ENCODE results near the gene MORN2. TPM values are rescaled to one million over a fixed set of nuclear protein-coding genes. Genes with fewer than 3 reads are reported as not detected.

The MORN2 gene
- total RNA-seq, 1 donor from 2014 or later: 16.6 TPM

- Histone ChIP-seq H3K9ac (ENCODE audit: low read length) (no peak overlapping the region), H3K27ac (ENCODE audit: low read depth, low read length) (no peak overlapping the region), H3K79me2 (ENCODE audit: insufficient read depth, low read length) (no peaks in the 10 kb centered on the region), H4K20me1 (ENCODE audit: insufficient read depth, low read length) (no peaks in the 10 kb centered on the region), H3K4me1 (ENCODE audit: insufficient read depth, low read length) (no peaks in the 10 kb centered on the region), H3K4me2 (ENCODE audit: low read length) (no peak overlapping the region), H2AFZ (ENCODE audit: low read depth, low read length) (no peak overlapping the region), H3K9me3 (ENCODE audit: insufficient read depth, low read depth, low read length) (no peaks in the 10 kb centered on the region), H3K36me3 (ENCODE audit: insufficient read depth, low read length) (no peaks in the 10 kb centered on the region), H3K4me3 (ENCODE audit: insufficient read depth, low read depth, low read length) (no peak overlapping the region), H3K27me3 (ENCODE audit: insufficient read depth, low read length) (no peaks in the 10 kb centered on the region)
- no peaks in the 10 kb centered on the region for H3K9me3 Mint-ChIP-seq (ENCODE audit: unreplicated experiment)
- H3K36me3 Mint-ChIP-seq (ENCODE audit: low read depth, unreplicated experiment): no peaks in the 10 kb centered on the region
- peaks cover 11% of the 10 kb centered on the region for H3K27me3 Mint-ChIP-seq (ENCODE audit: low read depth, unreplicated experiment)
- no peak for FAIRE-seq
- DNase-seq (ENCODE audit: low read depth): no peak
- no peak overlapping the region for H3K27ac Mint-ChIP-seq (ENCODE audit: unreplicated experiment)
- no peak overlapping the region for H3K4me3 Mint-ChIP-seq (ENCODE audit: unreplicated experiment)
- no peak for TF ChIP-seq EZH2 (IDR thresholded peaks at IDR 0.05; ENCODE audit: insufficient read depth, low read length)
- no peak for TF ChIP-seq CTCF (IDR thresholded peaks at IDR 0.05; ENCODE audit: insufficient read depth, low read depth, low read length)
- H3K4me1 Mint-ChIP-seq (ENCODE audit: low read depth, unreplicated experiment): no peaks in the 10 kb centered on the region
Measured at GRCh38 chr2:38925982-38926381, 50.2 kb downstream of the MORN2 start.

GRCh38 chr2:38930600-38930999 lies 54.8 kb downstream of the MORN2 start:
- Histone ChIP-seq H3K79me2 (ENCODE audit: insufficient read depth, low read length) (no peaks in the 10 kb centered on the region), H3K27me3 (ENCODE audit: insufficient read depth, low read length) (no peaks in the 10 kb centered on the region), H3K4me2 (ENCODE audit: low read length) (no peak overlapping the region), H4K20me1 (ENCODE audit: insufficient read depth, low read length) (no peaks in the 10 kb centered on the region), H3K4me1 (ENCODE audit: insufficient read depth, low read length) (no peaks in the 10 kb centered on the region), H3K9ac (ENCODE audit: low read length) (no peak overlapping the region), H2AFZ (ENCODE audit: low read depth, low read length) (no peak overlapping the region), H3K4me3 (ENCODE audit: insufficient read depth, low read depth, low read length) (no peak overlapping the region), H3K27ac (ENCODE audit: low read depth, low read length) (no peak overlapping the region), H3K9me3 (ENCODE audit: insufficient read depth, low read depth, low read length) (no peaks in the 10 kb centered on the region), H3K36me3 (ENCODE audit: insufficient read depth, low read length) (no peaks in the 10 kb centered on the region)
- H3K4me3 Mint-ChIP-seq (ENCODE audit: unreplicated experiment): no peak overlapping the region
- no peak for TF ChIP-seq CTCF (IDR thresholded peaks at IDR 0.05; ENCODE audit: insufficient read depth, low read depth, low read length)
- no peak for TF ChIP-seq EZH2 (IDR thresholded peaks at IDR 0.05; ENCODE audit: insufficient read depth, low read length)
- DNase-seq (ENCODE audit: low read depth) (no peak), FAIRE-seq (no peak)
- H3K36me3 Mint-ChIP-seq (ENCODE audit: low read depth, unreplicated experiment): no peaks in the 10 kb centered on the region
- no peak overlapping the region for H3K27ac Mint-ChIP-seq (ENCODE audit: unreplicated experiment)
- H3K9me3 Mint-ChIP-seq (ENCODE audit: unreplicated experiment): no peaks in the 10 kb centered on the region
- H3K27me3 Mint-ChIP-seq (ENCODE audit: low read depth, unreplicated experiment): peaks cover 4% of the 10 kb centered on the region
- peaks cover 6% of the 10 kb centered on the region for H3K4me1 Mint-ChIP-seq (ENCODE audit: low read depth, unreplicated experiment)

Other genes with a start within 250 kb of the MORN2 start
- gene GALM, start 209.9 kb upstream of the MORN2 start, total RNA-seq: 9.8 and 10.1 TPM in 2 replicates
- gene SRSF7, start 124.6 kb upstream of the MORN2 start, total RNA-seq: 104 and 120 TPM in 2 replicates
- 14.0 TPM in 2 replicates for gene GEMIN6, start 97.8 kb upstream of the MORN2 start, total RNA-seq
- gene DHX57, start within 50 bp of the MORN2 start, total RNA-seq: 18.6 and 22.5 TPM in 2 replicates
- gene ARHGEF33, start 13.9 kb downstream of the MORN2 start, total RNA-seq: 0.10 and 0.30 TPM in 2 replicates
- gene SOS1, start 245.1 kb downstream of the MORN2 start, total RNA-seq: 33.3 and 44.0 TPM in 2 replicates